HG03457 (cell line): Measurements from ENCODE around the gene CCDC27.
"Not testable (repeated sequence)": the region's sequence is repeated elsewhere in the genome, so short reads cannot be mapped to it uniquely, and the experiment has no call there.

Source experiments
- ATAC-seq: cut with Tn5 transposase; IDR thresholded peaks from one replicate; pipeline ENCODE4 v1.9.1; 2021; ENCODE audit warnings: moderate number of reproducible peaks; ENCODE audit not compliant: unreplicated experiment

CCDC27 gene

DNA sequence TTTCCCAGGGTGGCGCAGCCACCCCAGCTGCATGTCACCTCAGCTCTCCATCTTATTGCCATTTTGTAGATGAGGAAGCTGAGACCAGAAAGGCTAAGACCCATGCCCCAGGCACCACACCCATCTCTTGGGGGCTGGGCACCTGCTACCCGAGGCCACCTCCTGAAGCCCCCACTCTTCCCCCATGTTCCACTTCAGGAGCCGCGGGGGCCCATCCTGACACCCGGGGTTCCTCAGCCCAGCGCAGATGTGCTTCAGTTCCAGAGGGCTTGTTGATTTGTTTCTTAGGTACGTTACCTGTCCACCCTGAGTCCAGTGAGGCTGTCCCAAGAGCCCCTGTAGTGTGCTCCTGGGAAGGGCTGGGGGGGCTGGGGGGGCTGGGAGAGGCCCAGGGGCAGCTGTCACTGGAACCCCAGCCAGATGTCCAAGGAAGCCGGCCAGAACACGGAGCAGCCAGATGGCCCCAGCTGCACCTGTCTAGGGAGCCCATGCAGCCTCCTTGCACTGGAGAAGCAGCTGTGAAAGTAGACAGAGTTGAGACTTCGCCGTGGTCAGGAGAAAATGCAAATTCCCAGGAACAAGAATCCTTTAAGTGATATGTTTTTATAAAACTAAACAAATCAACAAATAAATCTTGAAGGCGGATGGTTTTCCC, 17.1 kb upstream of the CCDC27 start:
- no peak for ATAC-seq

DNA sequence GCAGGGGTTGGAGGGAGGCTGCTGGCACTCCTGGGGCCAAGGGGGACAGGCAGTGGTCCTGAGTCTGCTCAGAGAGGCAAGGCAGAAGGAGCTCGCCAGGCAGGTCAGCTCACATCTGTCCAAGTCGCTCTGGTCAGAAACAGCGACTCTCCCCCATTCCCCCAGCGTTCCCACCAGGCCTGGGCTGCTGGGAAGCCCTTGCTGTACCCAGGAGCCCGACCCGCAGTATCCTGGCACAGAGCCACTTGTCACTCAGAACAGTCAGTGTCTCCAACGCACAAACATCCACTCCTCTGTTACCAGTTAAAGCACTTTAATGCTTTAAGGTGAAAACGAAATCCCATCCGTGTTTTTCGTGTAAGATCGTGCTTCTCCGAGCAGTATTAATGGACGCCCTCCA, 16.6 kb upstream of the CCDC27 start:
- ATAC-seq = no peak

DNA sequence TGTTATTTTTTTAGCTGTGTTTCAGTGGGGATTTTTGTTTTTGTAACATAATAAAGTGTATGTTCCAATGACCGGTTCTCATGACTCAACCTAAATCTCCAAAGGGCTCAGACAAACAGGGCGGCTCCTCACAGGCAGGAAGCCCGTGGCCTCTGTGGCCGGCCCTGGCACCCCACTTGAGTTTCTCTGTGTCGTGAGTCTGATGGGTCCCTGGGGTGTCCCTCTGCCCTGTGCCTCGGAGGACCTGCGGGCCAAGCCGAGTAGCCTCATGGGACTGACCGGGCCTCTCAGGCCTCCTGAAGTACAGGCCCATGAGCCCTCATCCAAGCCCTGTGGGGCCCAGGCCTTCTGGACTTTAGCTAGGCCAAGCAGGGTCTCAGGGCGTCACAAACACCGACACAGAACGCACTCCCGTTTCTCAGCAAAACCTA, 16.1 kb upstream of the CCDC27 start:
- no peak for ATAC-seq

DNA sequence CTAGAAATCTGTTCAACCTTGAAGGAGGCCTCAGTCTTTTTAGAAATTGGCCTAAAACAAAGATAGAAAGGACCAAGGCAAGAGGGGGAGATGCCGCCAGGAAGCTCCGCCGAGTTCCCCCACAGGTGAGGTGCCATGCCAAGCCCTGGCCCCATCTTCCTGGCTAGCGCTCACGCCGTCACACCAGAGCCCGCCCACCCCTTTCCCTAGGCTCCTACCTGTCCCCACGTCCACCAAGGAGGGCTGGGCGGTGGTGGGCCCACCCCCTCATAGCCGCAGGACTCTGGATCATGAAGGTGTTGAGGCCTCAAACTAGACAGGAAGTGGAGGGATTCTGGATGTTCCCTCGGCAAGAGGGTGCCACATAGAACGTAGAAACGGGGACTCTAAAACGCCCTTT, 15.5 kb upstream of the CCDC27 start:
- no peak for ATAC-seq

DNA sequence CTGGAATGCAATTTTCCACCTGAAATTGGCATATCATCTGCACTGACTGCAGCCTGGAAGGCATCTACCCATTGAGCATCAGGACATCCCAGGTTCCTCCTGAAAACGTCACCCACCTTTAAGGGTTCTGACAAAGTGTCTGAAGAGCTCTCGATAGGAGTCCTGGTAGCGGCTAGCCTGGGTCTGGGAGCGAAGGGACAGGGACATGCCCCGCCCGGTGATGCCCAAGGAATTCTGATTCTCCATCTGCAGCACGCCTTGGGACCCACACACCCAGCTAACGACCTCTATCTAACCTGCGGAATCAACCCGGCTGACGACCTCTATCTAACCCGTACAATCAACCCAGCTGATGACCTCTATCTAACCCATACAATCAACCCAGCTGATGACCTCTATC, 13.3 kb upstream of the CCDC27 start:
- ATAC-seq = no peak

DNA sequence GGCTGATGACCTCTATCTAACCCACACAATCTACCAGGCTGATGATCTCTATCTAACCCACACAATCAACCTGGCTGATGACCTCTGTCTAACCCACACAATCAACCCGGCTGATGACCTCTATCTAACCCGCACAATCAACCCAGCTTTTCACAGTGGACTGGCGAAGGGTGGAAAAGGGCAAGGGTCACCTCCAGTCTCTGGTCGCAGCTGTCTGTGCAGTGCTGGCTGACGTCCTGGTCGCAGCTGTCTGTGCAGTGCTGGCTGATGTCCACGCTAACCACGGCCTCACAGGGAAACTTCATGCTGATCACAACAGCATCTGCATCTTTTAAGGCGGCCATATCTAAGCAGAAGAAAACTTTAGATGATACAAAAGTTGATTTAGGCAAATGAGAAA, 12.2 kb upstream of the CCDC27 start:
- ATAC-seq = no peak

DNA sequence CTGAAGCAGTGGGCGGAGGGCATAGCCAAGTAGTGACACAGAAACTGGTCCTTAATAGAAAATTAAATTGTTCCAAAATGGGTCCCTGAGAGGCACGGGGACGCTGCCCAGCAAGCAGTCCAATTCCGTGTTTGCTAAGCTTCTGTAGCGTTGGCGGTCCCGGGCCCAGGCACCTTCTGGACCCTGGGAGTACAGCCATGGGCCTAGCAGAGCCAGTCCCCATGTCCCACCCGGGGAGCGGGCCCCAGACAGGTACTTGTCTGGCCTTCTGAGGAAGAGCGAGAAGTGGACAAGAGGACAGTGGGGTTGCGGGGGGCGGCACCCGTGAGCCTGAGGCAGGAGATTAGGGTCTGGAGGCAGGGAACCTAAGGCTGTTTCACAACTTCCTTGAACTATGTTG, 11.5 kb upstream of the CCDC27 start:
- ATAC-seq = no peak

DNA sequence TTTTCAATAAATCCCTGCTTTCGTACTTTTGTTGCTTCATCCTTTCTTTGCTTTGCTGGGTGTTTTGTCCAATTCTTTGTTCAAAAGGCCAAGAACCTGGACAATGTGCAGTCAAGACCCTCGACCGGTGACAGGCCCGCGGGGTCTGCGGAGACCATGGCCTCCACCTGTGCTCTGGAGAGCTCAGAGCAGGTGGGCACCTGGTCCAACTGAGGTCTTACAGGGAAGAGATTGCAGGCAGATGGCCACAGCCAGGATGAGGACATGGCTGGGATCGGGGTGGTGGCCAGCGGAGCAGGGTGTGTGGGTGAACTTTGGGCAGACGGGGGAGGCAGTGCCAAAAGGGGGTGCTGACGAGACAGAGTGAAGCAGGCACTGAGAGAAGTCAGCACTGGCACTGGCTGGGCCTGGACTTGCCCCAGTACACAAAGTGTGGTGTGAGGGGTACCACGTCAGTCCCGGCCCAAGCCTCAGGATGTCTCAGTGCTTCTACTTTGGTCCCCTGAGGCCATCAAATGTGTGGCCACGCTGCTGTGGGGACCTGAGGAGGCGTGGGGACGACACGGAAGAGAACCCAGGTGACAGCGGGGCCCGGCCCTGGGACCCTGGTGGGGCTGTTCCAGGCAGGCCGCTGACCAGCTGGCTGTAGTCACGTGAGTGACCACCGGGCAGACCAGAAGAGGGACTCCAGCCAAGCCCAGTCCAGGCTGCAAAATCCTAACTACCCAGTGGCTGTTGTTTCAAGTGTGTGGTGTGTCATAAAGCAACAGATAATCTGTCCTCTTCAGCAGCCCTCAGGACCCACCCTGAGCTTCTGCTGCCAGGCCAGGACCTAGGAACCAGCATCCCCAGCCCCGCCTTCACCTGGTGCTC, 10.4 kb upstream of the CCDC27 start:
- ATAC-seq = no peak

DNA sequence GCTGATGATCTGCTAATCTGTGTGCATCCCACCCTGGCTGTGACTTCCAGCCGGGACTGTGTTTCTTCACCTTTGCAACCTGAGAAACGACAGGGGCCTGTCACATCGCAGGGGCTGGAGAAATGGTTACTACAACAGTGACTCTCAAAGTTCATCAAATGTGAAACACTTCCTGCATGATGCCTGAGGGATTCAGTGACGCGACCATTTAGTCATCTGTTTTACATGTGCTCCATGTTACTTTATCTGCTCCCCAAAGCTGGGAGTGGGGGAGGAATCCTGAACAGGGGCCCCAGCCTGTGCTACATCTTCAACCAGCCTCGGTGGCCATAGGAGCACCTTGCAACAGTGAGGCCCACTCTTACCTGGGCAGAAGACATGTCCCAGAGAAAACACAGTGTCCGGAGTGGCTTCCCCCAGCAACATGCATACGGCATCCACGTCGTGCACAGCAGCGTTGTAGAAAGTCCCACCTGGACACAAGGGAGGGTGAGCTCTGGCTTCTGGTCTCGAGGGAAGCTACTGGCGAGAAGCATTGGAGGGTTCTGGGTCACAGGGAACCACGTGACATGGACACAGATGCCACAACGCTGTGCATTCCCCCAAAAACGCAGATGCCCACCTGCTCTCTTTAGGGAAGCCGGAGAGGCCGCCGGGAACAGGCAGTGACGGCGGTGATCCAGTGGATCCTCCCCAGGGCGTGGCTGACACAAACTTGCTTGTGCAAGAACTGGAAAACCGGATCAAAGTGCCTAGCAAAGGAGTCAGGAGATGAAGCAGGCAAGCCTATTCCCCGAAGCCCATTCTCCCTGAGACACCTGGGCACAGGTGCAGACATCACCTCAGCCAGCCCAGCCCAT, 9.6 kb upstream of the CCDC27 start:
- no peak for ATAC-seq

DNA sequence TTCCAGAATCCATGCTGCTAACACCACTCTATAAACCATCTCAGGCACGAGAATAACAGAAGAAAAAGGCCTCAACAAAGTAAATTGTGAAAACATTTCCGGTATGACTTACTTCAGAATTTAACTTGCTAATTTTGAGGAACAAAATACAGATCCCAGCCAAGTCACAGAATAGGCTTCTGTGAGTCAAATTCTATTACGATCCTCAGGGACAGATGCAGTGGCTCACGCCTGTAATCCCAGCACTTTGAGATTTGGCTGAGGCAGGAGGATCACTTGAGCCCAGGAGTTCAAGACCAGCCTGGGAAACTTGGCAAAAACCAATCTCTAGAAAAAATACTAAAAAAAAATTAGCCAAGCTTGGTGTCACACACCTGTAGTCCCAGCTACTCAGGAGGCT, 8.8 kb upstream of the CCDC27 start:
- no peak for ATAC-seq

DNA sequence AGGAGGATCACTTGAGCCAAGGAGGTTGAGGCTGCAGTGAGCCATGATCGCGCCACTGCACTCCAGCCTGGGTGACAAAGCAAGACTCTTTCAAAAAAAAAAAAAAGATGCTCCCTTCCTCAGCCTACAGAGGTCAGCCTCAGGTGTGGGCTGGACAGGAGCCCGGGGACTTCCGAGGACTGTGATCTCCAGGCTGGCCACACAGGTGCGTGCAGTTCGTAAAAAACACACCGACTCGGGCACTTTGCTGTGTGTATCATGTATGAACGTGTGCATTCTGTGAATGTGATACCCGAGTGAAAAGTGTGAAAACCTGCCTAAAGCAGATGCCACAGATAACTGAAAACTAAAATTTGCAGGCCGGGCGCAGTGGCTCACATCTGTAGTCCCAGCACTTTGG, 8.4 kb upstream of the CCDC27 start:
- no peak for ATAC-seq

DNA sequence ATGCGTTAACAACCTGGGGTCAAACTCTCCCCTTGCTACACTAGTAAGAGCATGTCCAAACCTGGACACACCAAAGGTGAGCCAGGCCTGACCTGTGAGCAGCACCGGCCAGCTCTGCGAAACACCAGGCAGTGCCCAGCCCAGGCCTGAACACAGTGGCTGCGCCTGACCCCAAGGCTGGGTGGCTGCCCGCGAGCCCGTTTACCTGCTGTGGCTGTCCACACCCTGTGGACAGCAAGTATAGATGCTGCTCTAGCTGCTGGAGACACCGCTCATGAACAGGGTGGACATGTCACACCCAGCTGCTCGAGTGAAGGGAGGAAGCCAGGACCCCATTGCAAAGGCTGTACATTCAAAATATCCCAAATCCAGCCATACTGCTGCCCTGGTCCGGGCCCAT, 7.6 kb upstream of the CCDC27 start:
- no peak for ATAC-seq

DNA sequence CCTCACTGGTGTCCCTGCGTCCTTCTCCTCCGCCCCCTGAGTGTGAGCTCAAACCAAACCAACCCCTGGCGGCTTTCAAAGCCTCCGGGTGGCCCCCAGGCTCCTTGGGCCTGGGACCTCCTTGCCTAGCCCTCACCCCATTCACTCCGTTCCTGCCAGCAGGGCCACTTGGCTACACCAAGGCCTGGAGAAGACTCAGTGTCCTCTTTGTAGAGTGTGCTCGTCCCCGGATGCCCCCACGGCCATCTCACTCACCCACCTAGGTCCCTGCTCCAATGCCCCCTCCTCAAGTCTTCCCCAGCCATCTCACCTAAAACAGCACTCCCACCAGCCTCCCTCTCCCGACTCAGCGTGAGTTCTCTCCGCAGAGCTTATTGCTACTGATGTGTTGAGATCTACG, 7.2 kb upstream of the CCDC27 start:
- ATAC-seq = no peak

DNA sequence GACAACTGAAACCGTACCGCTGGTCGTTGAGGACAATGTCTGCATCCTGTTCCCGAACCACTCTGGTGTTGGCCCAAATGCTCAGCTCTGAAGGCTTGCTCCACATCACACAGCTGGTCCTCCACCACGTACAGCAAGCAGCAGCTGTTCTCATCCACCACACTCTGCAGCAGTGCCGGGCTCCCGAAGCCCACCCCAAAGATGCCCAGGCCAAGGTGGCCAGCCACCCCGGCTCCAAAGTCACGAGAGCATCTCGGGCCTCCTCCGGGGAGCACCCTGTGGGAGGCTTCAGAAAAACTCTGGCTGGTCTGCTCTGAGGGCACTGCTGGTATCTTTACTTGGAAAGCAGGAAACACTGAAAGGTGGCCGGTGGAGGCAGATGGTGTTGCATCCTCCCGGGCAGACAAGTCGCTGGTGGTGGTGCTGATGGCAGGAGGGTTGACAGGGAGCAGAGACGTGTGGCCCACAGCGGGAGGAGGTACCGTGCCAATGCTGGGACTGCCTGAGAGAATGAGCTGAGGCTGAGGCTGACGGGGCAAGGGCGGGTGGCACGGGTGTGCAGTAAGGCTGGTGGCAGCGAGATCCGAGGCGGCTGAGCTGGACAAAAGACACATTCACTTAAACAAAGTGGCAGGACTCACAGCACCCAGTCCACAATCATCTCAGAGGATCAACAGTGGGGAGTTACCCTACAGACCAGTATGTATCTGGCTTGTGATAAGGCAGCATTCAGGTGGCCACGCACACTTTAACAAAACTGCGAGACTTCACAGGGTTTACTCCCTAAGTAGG, 6.5 kb upstream of the CCDC27 start:
- ATAC-seq = no peak

DNA sequence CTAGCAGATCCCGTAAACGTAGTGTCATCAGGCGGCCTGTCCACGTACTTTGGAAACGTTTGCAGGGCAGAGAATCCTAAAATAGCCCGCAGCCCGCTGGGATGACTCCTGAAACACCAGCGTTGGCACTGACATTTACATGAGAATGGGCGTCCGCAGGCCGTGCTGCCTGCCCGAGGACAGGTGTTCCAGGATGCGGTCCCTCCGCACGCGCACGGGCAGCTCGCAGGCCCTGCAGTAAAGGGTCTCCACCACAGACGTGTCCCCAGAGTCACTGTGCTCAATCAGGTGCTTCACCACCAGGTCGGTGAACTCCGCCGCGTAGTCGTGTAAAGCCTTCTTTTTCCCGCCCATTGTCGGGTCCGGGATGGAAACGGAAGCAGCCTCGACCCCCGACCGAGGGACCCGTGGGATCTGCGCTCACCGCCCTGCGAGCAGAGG, 5.8 kb upstream of the CCDC27 start:
- no peak for ATAC-seq

DNA sequence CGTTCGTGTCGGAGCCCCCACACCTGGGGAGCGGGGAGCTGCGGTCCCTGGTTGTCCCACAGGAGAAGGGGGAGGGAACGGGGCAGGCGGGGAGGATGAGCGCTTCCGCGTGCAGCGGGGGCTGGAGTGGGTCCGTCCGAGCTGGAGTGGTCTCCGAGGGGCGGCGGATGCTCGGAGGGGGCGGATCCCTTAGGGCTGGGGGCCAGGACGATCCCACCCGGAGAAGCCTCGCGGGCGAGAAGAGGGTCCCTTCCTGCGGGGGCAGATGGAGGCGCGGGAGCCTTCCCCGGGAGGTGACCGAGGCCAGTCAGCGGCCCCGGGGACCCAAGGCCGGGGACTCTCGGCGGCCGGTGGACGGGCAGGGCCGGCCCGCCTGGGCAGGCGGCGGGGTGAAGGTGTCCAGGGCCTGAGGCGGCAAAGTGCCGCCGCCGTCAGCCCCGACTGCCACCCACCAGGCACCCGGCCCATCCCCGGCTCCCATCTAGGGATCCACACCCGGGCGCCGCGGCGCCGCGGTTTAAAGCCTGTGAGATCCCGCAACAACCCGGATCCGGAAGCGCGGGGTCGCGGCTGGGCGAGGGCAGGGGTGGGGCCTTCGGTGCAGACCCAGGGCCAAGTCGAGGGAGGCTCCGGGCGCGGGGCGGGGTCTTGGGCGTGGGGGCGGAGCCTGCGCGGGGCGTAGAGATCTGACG, 5.3 kb upstream of the CCDC27 start:
- ATAC-seq = peak; percentile 57

DNA sequence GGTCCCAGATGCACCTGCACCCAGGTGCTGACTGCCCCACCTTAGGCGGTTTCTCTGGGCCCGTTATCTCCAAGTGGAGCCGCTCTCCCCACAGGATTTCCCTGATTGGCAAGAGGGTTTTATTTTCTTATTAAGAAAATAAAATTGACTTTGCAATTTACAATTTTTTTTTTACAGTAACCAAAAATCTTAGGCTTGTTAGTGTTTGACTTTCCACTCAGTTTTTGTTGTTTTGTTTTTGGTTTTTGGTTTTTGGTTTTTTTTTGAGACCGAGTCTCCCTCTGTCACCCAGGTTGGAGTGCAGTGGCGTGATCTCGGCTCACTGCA, 4.8 kb upstream of the CCDC27 start:
- ATAC-seq = no peak

DNA sequence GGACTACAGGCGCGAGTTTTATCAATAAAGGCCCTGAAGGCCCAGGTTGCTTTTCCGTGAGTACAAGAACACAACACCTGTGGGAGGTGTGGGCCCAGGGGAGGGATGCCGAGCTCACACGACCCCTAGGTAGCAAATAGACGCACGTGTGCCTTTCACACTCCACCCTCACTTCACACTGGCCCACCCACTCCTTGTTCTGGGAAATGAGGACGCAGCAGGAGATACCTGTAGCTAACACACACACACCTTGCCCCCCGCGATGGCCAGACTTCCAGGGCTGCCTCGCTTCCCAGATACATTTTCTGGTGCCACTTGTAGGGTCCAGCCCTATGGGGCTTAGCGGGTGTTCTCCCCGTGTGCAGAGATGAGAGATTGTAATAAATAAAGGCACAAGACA, 4.3 kb upstream of the CCDC27 start:
- ATAC-seq = no peak

DNA sequence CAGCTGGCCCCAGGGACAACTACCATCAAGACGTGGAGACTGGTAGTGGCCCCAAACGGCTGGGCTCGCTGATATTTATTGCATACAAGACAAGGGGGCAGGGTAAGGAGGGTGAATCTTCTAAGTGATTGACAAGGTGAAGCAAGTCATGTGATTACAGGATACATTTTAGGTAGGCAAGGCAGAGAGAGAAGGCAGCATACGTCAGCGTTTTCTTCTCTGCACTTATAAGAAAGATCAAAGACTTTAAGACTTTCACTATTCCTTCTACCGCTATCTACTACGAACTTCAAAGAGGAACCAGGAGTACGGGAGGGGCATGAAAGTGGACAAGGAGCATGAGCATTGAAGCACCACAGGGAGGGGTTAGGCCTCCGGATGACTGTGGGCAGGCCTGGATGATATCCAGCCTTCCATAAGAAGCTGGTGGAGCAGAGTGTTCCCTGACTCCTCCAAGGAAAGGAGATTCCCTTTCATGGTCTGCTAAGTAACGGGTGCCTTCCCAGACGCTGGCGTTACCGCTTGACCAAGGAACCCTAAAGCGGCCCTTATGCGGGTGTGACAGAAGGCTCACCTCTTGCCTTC, 3.8 kb upstream of the CCDC27 start:
- ATAC-seq = not testable (repeated sequence)

DNA sequence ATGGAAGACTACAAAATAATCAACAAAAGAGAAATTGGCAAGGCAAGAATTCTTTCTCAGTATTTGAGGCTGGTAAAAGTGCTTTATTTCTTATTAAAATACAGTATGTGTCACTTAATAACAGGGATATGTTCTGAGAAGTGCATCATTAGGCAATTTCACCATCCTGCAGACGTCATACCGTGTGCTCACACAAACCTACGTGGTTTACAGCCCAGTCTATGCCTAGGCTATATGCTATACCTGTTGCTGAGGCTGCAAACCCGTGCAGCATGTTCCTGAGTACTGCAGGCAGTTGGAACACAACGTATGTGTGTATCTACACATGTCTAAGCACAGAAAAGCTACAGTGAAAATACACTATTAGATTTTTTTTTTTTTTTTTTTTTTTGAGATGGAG, 2.7 kb upstream of the CCDC27 start:
- ATAC-seq = no peak
